HCT116 (cell line): Measurements from ENCODE around the gene SLFN14. TPM values are rescaled to one million over a fixed set of nuclear protein-coding genes. Genes with fewer than 3 reads are reported as not detected.

Source experiments
- ATAC-seq: fragments of 200-7000 bp; cut with Tn5 transposase; 2 replicates; pipeline ENCODE4 v1.9.1; 2020; ENCODE audit warnings: mild to moderate bottlenecking, moderate library complexity
- BruUV-seq: library from RNA; stranded (reverse); fragments of 400-500 nt; replicated peaks from 2 replicates; lab custom pipeline; 2021; lab: Mats Ljungman, UMichigan
- CTCF ChIA-PET: fragments of 300-600 bp; sonication (Branson Sonifier 250); formaldehyde crosslinking; loops from one replicate; lab custom pipeline; 2021; ENCODE audit warnings: antibody characterized with exemption; lab: Charles Lee
- POLR2A ChIA-PET: fragments of 300-600, 350-600 bp; sonication (Branson Sonifier 250); formaldehyde crosslinking; loops from one replicate; lab custom pipeline; 2021; ENCODE audit warnings: antibody characterized with exemption; lab: Charles Lee
- RAD21 ChIA-PET, 2 experiments: fragments of 300-600 bp; sonication (Branson Sonifier 250); formaldehyde crosslinking; loops; one replicate each; lab custom pipeline; 2023; ENCODE audit warnings: low total read pairs in 2 of 2; ENCODE audit not compliant: uncharacterized antibody in 2 of 2, unreplicated experiment in 2 of 2, low non-redundant PET in 1 of 2; lab: Charles Lee
- DNase-seq: peaks from one replicate; pipeline ENCODE4 v3.0.0-alpha.2; 2010; ENCODE audit warnings: low read depth, low spot score
- H2AFZ ChIP-seq: fragments of 200-600 bp; shearing (Covaris generic), sonication (generic); 2 replicates; pipeline ENCODE4 v1.6.1; 2017; ENCODE audit warnings: low read depth, mixed run types, mixed read lengths, antibody characterized with exemption, low read length; ENCODE audit not compliant: poor library complexity, severe bottlenecking
- H3K27ac ChIP-seq: 2 replicates; pipeline ENCODE4 v1.5.1; 2012; ENCODE audit warnings: low read depth, low read length
- H3K27me3 ChIP-seq: fragments of 200-600 bp; sonication (generic); 2 replicates; pipeline ENCODE4 v1.6.1; 2016; ENCODE audit warnings: mixed run types, low read length, mixed read lengths; ENCODE audit not compliant: insufficient read depth
- H3K36me3 ChIP-seq, 2 experiments: fragments of 200-500 bp in 1 of 2; fragments of 200-600 bp in 1 of 2; sonication (Bioruptor generic) in 1 of 2; sonication (generic) in 1 of 2; 2 replicates each; pipeline versions ENCODE4 v1.5.1 to v1.6.1; 2014 to 2016; ENCODE audit warnings: low read length in 2 of 2, inconsistent platforms in 1 of 2, mixed read lengths in 1 of 2, mixed run types in 1 of 2; ENCODE audit not compliant: insufficient read depth in 2 of 2, control insufficient read depth in 1 of 2
- H3K4me1 ChIP-seq, 2 experiments: fragments of 200-600 bp in 1 of 2; sonication (generic) in 1 of 2; 2 replicates each; pipeline versions ENCODE4 v1.5.1 to v1.6.1; 2012 to 2017; ENCODE audit warnings: low read length in 2 of 2, inconsistent platforms in 1 of 2, mild to moderate bottlenecking in 1 of 2, mixed read lengths in 1 of 2, mixed run types in 1 of 2, moderate library complexity in 1 of 2; ENCODE audit not compliant: insufficient read depth in 2 of 2, control insufficient read depth in 1 of 2
- H3K4me2 ChIP-seq: fragments of 200-600 bp; sonication (generic); 2 replicates; pipeline ENCODE4 v1.6.1; 2017; ENCODE audit warnings: mixed run types, low read length, mixed read lengths
- H3K4me3 ChIP-seq, 2 experiments: fragments of 200-600 bp in 1 of 2; sonication (generic) in 1 of 2; replicated peaks in 1 of 2; 2 replicates each; pipeline ENCODE4 v1.5.1; 2011 to 2016; ENCODE audit warnings: low read length in 2 of 2, control low read depth in 1 of 2, low read depth in 1 of 2, mild to moderate bottlenecking in 1 of 2, mixed read lengths in 1 of 2, mixed run types in 1 of 2
- H3K79me2 ChIP-seq: fragments of 200-600 bp; sonication (generic); 2 replicates; pipeline ENCODE4 v1.6.1; 2017; ENCODE audit warnings: mild to moderate bottlenecking, mixed run types, low read length, moderate library complexity, mixed read lengths; ENCODE audit not compliant: insufficient read depth
- H3K9ac ChIP-seq: fragments of 200-600 bp; sonication (generic); 2 replicates; pipeline ENCODE4 v1.6.1; 2016; ENCODE audit warnings: low read length, mixed read lengths
- H3K9me2 ChIP-seq: fragments of 200-600 bp; sonication (generic), shearing (Covaris generic); 2 replicates; pipeline ENCODE4 v1.6.1; 2017; ENCODE audit warnings: mixed run types, mild to moderate bottlenecking, moderate library complexity; ENCODE audit not compliant: insufficient read depth
- H3K9me3 ChIP-seq, 2 experiments: fragments of 200-500 bp in 1 of 2; fragments of 200-600 bp in 1 of 2; sonication (Bioruptor generic) in 1 of 2; sonication (generic) in 1 of 2; 2 replicates each; pipeline ENCODE4 v1.6.1; 2014 to 2017; ENCODE audit warnings: low read length in 2 of 2, mixed read lengths in 2 of 2, inconsistent platforms in 1 of 2, low read depth in 1 of 2, mild to moderate bottlenecking in 1 of 2, mixed run types in 1 of 2, moderate library complexity in 1 of 2; ENCODE audit not compliant: control insufficient read depth in 1 of 2, insufficient read depth in 1 of 2
- H4K20me1 ChIP-seq: fragments of 200-600 bp; sonication (generic), shearing (Covaris generic); 2 replicates; pipeline ENCODE4 v1.6.1; 2017; ENCODE audit warnings: mixed run types, mild to moderate bottlenecking, moderate library complexity; ENCODE audit not compliant: insufficient read depth
- EGR1 ChIP-seq: IDR thresholded peaks from 2 replicates; pipeline ENCODE4 v1.6.1; 2012; ENCODE audit warnings: low read depth
- ELF1 ChIP-seq: IDR thresholded peaks from 2 replicates; pipeline ENCODE4 v1.6.1; 2012; ENCODE audit warnings: low read depth, borderline replicate concordance
- EZH2 ChIP-seq: fragments of 200-600 bp; sonication (generic); IDR thresholded peaks from 2 replicates; pipeline ENCODE4 v1.6.1; 2017; ENCODE audit warnings: antibody characterized with exemption, mixed run types
- EZH2phosphoT487 ChIP-seq: fragments of 200-600 bp; IDR thresholded peaks from 2 replicates; pipeline ENCODE4 v1.6.1; 2018; ENCODE audit warnings: antibody characterized with exemption, borderline replicate concordance
- FOSL1 ChIP-seq: IDR thresholded peaks from 2 replicates; pipeline ENCODE4 v1.6.1; 2012; ENCODE audit warnings: low read depth
- JUND ChIP-seq: IDR thresholded peaks from 2 replicates; pipeline ENCODE4 v1.6.1; 2012
- POLR2AphosphoS5 ChIP-seq: IDR thresholded peaks from 2 replicates; pipeline ENCODE4 v1.6.1; 2011; ENCODE audit warnings: mild to moderate bottlenecking, low read depth, low read length, moderate library complexity
- RAD21 ChIP-seq: IDR thresholded peaks from 2 replicates; pipeline ENCODE4 v1.6.1; 2012; ENCODE audit warnings: low read depth, mild to moderate bottlenecking
- SRF ChIP-seq: IDR thresholded peaks from 2 replicates; pipeline ENCODE4 v1.6.1; 2012; ENCODE audit warnings: low read depth
- ZFX ChIP-seq: fragments of 450-650 bp; IDR thresholded peaks from 2 replicates; pipeline ENCODE4 v1.6.1; 2017
- ZNF274 ChIP-seq: fragments of 200-500 bp; sonication (Bioruptor generic); IDR thresholded peaks from 2 replicates; pipeline ENCODE4 v1.6.1; 2014; ENCODE audit warnings: mild to moderate bottlenecking, low read depth, low read length, inconsistent platforms
- intact Hi-C: fragments of 100-400 bp; cut with micrococcal nuclease; formaldehyde crosslinking; loops from 2 replicates; pipeline ENCODE4 v1.10.0; 2022
- total RNA-seq: library from RNA; stranded (reverse); gene quantifications from one replicate; pipeline ENCODE4 v1.2.1, GENCODE V29; 2021; ENCODE audit not compliant: unreplicated experiment
- TF ChIP-seq, protein P1 (sequence below): IDR thresholded peaks from 2 replicates; pipeline ENCODE4 v1.6.1; 2011; ENCODE audit warnings: mild to moderate bottlenecking, low read length, moderate library complexity; ENCODE audit not compliant: insufficient replicate concordance; ENCODE audit errors: extremely low read depth
- TF ChIP-seq, protein P2 (sequence below): IDR thresholded peaks from 2 replicates; pipeline ENCODE4 v1.6.1; 2012
- TF ChIP-seq, protein P3 (sequence below): IDR thresholded peaks from 2 replicates; pipeline ENCODE4 v1.6.1; 2012; ENCODE audit warnings: low read depth

The SLFN14 gene
- total RNA-seq, 1 experiment from 2014 or later = not detected

DNA sequence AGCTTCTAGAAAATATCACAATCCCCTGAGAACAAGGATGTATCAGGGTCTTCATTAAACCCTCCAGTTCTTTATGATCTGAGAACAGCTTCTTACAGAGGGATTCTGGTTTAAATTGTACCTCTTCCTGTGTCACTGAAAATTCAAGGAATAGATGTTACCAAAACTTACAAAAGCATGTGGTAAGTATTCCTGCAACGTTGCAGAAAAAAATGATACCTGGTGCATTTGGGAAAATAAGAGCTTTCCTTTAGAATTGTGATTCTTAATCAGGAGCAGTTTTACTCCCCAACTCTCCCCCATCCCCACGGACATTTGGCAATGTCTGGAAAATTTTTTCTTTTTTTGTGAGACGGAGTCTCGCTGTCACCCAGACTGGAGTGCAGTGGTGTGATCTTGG lies 7.3 kb downstream of the SLFN14 start (continued):
- TF ChIP-seq, protein P1, sequence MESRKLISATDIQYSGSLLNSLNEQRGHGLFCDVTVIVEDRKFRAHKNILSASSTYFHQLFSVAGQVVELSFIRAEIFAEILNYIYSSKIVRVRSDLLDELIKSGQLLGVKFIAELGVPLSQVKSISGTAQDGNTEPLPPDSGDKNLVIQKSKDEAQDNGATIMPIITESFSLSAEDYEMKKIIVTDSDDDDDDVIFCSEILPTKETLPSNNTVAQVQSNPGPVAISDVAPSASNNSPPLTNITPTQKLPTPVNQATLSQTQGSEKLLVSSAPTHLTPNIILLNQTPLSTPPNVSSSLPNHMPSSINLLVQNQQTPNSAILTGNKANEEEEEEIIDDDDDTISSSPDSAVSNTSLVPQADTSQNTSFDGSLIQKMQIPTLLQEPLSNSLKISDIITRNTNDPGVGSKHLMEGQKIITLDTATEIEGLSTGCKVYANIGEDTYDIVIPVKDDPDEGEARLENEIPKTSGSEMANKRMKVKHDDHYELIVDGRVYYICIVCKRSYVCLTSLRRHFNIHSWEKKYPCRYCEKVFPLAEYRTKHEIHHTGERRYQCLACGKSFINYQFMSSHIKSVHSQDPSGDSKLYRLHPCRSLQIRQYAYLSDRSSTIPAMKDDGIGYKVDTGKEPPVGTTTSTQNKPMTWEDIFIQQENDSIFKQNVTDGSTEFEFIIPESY = no peak
- no peak for TF ChIP-seq ZFX

DNA sequence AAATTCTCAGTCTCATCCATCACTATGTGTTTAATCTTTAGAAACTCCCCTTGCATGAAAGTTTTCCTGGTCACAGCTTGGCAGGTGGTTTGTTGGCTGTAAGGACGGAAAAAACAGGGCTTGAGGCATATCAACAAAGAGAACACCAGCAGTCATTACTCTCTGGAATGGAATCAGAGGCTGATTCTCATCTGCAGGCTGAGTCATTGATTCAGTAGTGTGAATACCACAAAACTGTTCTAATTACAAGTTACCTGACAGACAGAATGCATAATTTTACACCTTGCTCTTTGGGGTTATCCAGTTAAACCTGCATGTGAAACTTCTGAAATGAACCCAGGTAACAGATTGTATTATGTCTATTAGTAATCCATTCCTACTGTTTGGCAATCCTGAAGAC lies 11.6 kb downstream of the SLFN14 start:
- no peak overlapping the region for H3K4me2 ChIP-seq
- no peaks in the 10 kb centered on the region for H3K36me3 ChIP-seq
- intact Hi-C loops = no loop called here
- DNase-seq = no peak
- H3K79me2 ChIP-seq = no peaks in the 10 kb centered on the region
- no peaks in the 10 kb centered on the region for H3K4me1 ChIP-seq
- H3K4me3 ChIP-seq = no peak overlapping the region
- H3K9me3 ChIP-seq = no peaks in the 10 kb centered on the region
- peaks cover 49% of the 10 kb centered on the region; the same call in 1 of the 2 replicates for H3K27me3 ChIP-seq
- ChIA-PET CTCF (no interaction called here), POLR2A (no interaction called here), RAD21 (no interaction called here)
- no peak overlapping the region for H3K9ac ChIP-seq
- H2AFZ ChIP-seq = no peak overlapping the region
- BruUV-seq = no TSS peak
- no peaks in the 10 kb centered on the region for H3K9me2 ChIP-seq
- no peak for TF ChIP-seq ELF1
- TF ChIP-seq EZH2phosphoT487 = no peak
- no peak for TF ChIP-seq JUND
- TF ChIP-seq EGR1 = no peak
- TF ChIP-seq ZNF274 = no peak
- TF ChIP-seq, protein P2, sequence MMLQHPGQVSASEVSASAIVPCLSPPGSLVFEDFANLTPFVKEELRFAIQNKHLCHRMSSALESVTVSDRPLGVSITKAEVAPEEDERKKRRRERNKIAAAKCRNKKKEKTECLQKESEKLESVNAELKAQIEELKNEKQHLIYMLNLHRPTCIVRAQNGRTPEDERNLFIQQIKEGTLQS = no peak
- TF ChIP-seq, protein P1 = no peak
- no peak for TF ChIP-seq ZFX
- no peak for TF ChIP-seq SRF
- TF ChIP-seq, protein P3, sequence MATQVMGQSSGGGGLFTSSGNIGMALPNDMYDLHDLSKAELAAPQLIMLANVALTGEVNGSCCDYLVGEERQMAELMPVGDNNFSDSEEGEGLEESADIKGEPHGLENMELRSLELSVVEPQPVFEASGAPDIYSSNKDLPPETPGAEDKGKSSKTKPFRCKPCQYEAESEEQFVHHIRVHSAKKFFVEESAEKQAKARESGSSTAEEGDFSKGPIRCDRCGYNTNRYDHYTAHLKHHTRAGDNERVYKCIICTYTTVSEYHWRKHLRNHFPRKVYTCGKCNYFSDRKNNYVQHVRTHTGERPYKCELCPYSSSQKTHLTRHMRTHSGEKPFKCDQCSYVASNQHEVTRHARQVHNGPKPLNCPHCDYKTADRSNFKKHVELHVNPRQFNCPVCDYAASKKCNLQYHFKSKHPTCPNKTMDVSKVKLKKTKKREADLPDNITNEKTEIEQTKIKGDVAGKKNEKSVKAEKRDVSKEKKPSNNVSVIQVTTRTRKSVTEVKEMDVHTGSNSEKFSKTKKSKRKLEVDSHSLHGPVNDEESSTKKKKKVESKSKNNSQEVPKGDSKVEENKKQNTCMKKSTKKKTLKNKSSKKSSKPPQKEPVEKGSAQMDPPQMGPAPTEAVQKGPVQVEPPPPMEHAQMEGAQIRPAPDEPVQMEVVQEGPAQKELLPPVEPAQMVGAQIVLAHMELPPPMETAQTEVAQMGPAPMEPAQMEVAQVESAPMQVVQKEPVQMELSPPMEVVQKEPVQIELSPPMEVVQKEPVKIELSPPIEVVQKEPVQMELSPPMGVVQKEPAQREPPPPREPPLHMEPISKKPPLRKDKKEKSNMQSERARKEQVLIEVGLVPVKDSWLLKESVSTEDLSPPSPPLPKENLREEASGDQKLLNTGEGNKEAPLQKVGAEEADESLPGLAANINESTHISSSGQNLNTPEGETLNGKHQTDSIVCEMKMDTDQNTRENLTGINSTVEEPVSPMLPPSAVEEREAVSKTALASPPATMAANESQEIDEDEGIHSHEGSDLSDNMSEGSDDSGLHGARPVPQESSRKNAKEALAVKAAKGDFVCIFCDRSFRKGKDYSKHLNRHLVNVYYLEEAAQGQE = no peak
- no peak for TF ChIP-seq POLR2AphosphoS5
- TF ChIP-seq EZH2 = no peak
- no peak for TF ChIP-seq FOSL1
- TF ChIP-seq RAD21 = no peak
- ATAC-seq = no peak
- no peaks in the 10 kb centered on the region for H4K20me1 ChIP-seq
- H3K27ac ChIP-seq = no peak overlapping the region
